IMR-90 (cell line): ENCODE data around the gene PAWR. TPM values are rescaled to one million over a fixed set of nuclear protein-coding genes. Genes with fewer than 3 reads are reported as not detected.

Experiments
- ATAC-seq: fragments of 200-7000 bp; cut with Tn5 transposase; 2 replicates; pipeline ENCODE4 v1.9.1; 2020; ENCODE audit warnings: low read depth, mild to moderate bottlenecking, moderate library complexity
- BruUV-seq: library from RNA; stranded (reverse); fragments of 400-500 nt; replicated peaks from 2 replicates; lab custom pipeline; 2021; lab: Mats Ljungman, UMichigan
- CTCF ChIA-PET: fragments of 300-600 bp; formaldehyde crosslinking; extraction: SDS; loops from one replicate; lab custom pipeline; 2021; ENCODE audit warnings: antibody characterized with exemption; lab: Yijun Ruan, JAX
- POLR2A ChIA-PET: fragments of 300-600 bp; sonication (Branson Sonifier 250); formaldehyde crosslinking; loops from one replicate; lab custom pipeline; 2022; ENCODE audit warnings: antibody characterized with exemption; ENCODE audit not compliant: unreplicated experiment; lab: Charles Lee
- DNase-seq: peaks from one replicate; pipeline ENCODE4 v3.0.0; 2013
- H2AFZ ChIP-seq: replicated peaks from 2 replicates; pipeline ENCODE3; 2013; ENCODE audit warnings: low read length, mild to moderate bottlenecking; ENCODE audit not compliant: poor library complexity
- H2AK5ac ChIP-seq: 2 replicates; pipeline ENCODE4 v1.6.1; 2013; ENCODE audit warnings: low read depth, low read length, inconsistent platforms
- H2AK9ac ChIP-seq: replicated peaks from 2 replicates; pipeline ENCODE3; 2013; ENCODE audit warnings: mild to moderate bottlenecking, low read depth, low read length, moderate library complexity; ENCODE audit not compliant: poor library complexity
- H2BK120ac ChIP-seq: 2 replicates; pipeline ENCODE4 v1.6.1; 2013; ENCODE audit warnings: low read depth, low read length, inconsistent platforms
- H2BK15ac ChIP-seq: 3 replicates; pipeline ENCODE4 v1.6.1; 2013; ENCODE audit warnings: low read depth, low read length, inconsistent platforms
- H2BK20ac ChIP-seq: 2 replicates; pipeline ENCODE4 v1.6.1; 2013; ENCODE audit warnings: low read depth, mild to moderate bottlenecking, inconsistent platforms, low read length, moderate library complexity
- H2BK5ac ChIP-seq: 2 replicates; pipeline ENCODE4 v1.6.1; 2013; ENCODE audit warnings: mild to moderate bottlenecking, low read depth, low read length, inconsistent platforms; ENCODE audit not compliant: poor library complexity, severe bottlenecking
- H3K14ac ChIP-seq: replicated peaks from 2 replicates; pipeline ENCODE4 v1.6.1; 2013; ENCODE audit warnings: low read depth, low read length, inconsistent platforms
- H3K18ac ChIP-seq: 2 replicates; pipeline ENCODE4 v1.6.1; 2013; ENCODE audit warnings: low read depth, low read length, control low read depth
- H3K23ac ChIP-seq: 2 replicates; pipeline ENCODE4 v1.6.1; 2013; ENCODE audit warnings: low read depth, low read length, inconsistent platforms
- H3K27ac ChIP-seq: 2 replicates; pipeline ENCODE4 v1.5.1; 2013; ENCODE audit warnings: mild to moderate bottlenecking, control low read depth, low read length; ENCODE audit not compliant: insufficient read depth
- H3K27me3 ChIP-seq: 2 replicates; pipeline ENCODE4 v1.6.1; 2013; ENCODE audit warnings: low read length; ENCODE audit not compliant: control insufficient read depth, insufficient read depth
- H3K36me3 ChIP-seq: 2 replicates; pipeline ENCODE4 v1.6.1; 2013; ENCODE audit warnings: low read length, mixed read lengths; ENCODE audit not compliant: control insufficient read depth, insufficient read depth
- H3K4ac ChIP-seq: 2 replicates; pipeline ENCODE4 v1.6.1; 2013; ENCODE audit warnings: low read depth, low read length, inconsistent platforms
- H3K4me1 ChIP-seq: 2 replicates; pipeline ENCODE4 v1.6.1; 2013; ENCODE audit warnings: low read length, mixed read lengths; ENCODE audit not compliant: control insufficient read depth, insufficient read depth
- H3K4me2 ChIP-seq: 2 replicates; pipeline ENCODE4 v1.6.1; 2013; ENCODE audit warnings: low read depth, mild to moderate bottlenecking, control low read depth, low read length, moderate library complexity
- H3K4me3 ChIP-seq: 2 replicates; pipeline ENCODE4 v1.5.1; 2013; ENCODE audit warnings: low read depth, mild to moderate bottlenecking, control low read depth, low read length, moderate library complexity; ENCODE audit not compliant: insufficient read depth
- H3K56ac ChIP-seq: 2 replicates; pipeline ENCODE4 v1.6.1; 2013; ENCODE audit warnings: low read length, inconsistent platforms; ENCODE audit not compliant: insufficient read depth; ENCODE audit errors: extremely low read depth
- H3K79me1 ChIP-seq, 2 experiments: 2 replicates each; pipeline ENCODE4 v1.6.1; 2013; ENCODE audit warnings: low read length in 2 of 2, inconsistent platforms in 1 of 2, low read depth in 1 of 2
- H3K9ac ChIP-seq: 2 replicates; pipeline ENCODE4 v1.6.1; 2013; ENCODE audit warnings: low read depth, low read length, control low read depth
- H3K9me1 ChIP-seq: 2 replicates; pipeline ENCODE4 v1.6.1; 2013; ENCODE audit warnings: low read length, inconsistent platforms; ENCODE audit not compliant: insufficient read depth
- H3K9me3 ChIP-seq: 2 replicates; pipeline ENCODE4 v1.6.1; 2013; ENCODE audit warnings: low read length; ENCODE audit not compliant: control insufficient read depth, insufficient read depth
- H4K20me1 ChIP-seq: 2 replicates; pipeline ENCODE4 v1.6.1; 2013; ENCODE audit warnings: low read length, inconsistent platforms; ENCODE audit not compliant: insufficient read depth
- H4K5ac ChIP-seq: 2 replicates; pipeline ENCODE4 v1.6.1; 2013; ENCODE audit warnings: mild to moderate bottlenecking, low read depth, low read length, control low read depth
- H4K8ac ChIP-seq, 2 experiments: 2 replicates each; pipeline ENCODE4 v1.6.1; 2013; ENCODE audit warnings: low read depth in 2 of 2, low read length in 2 of 2, control low read depth in 1 of 2, inconsistent platforms in 1 of 2
- H4K91ac ChIP-seq: 2 replicates; pipeline ENCODE4 v1.6.1; 2013; ENCODE audit warnings: low read depth, low read length, inconsistent platforms; ENCODE audit not compliant: insufficient read depth
- BHLHE40 ChIP-seq: fragments of 150-350 bp; IDR thresholded peaks from 2 replicates; pipeline ENCODE4 v1.6.1; 2016; ENCODE audit warnings: mild to moderate bottlenecking, low read depth, low read length
- CEBPB ChIP-seq: IDR thresholded peaks from 2 replicates; pipeline ENCODE4 v1.6.1; 2012; ENCODE audit warnings: low read depth, low read length, improper control_type of control experiment
- CHD1 ChIP-seq: IDR thresholded peaks from 2 replicates; pipeline ENCODE4 v1.6.1; 2012; ENCODE audit warnings: low read depth, low read length, improper control_type of control experiment
- FOS ChIP-seq: fragments of 150-350 bp; IDR thresholded peaks from 2 replicates; pipeline ENCODE4 v1.6.1; 2016; ENCODE audit warnings: low read depth, low read length
- MAFK ChIP-seq: IDR thresholded peaks from 2 replicates; pipeline ENCODE4 v1.6.1; 2012; ENCODE audit warnings: low read depth, low read length, improper control_type of control experiment
- MAZ ChIP-seq: IDR thresholded peaks from 2 replicates; pipeline ENCODE4 v1.6.1; 2012; ENCODE audit warnings: low read depth, mild to moderate bottlenecking, low read length, improper control_type of control experiment, moderate library complexity, borderline replicate concordance
- MXI1 ChIP-seq: IDR thresholded peaks from 2 replicates; pipeline ENCODE4 v1.6.1; 2012; ENCODE audit warnings: low read depth, mild to moderate bottlenecking, low read length, moderate library complexity, borderline replicate concordance
- NFE2L2 ChIP-seq: fragments of 150-350 bp; IDR thresholded peaks from 2 replicates; pipeline ENCODE4 v1.6.1; 2016; ENCODE audit warnings: low read depth, mild to moderate bottlenecking, low read length
- RAD21 ChIP-seq: IDR thresholded peaks from 2 replicates; pipeline ENCODE4 v1.6.1; 2012; ENCODE audit warnings: low read length, improper control_type of control experiment
- RCOR1 ChIP-seq: IDR thresholded peaks from 2 replicates; pipeline ENCODE4 v1.6.1; 2012; ENCODE audit warnings: mild to moderate bottlenecking, low read length, improper control_type of control experiment; ENCODE audit not compliant: insufficient replicate concordance
- RFX5 ChIP-seq: IDR thresholded peaks from 2 replicates; pipeline ENCODE4 v1.8.0; 2012; ENCODE audit warnings: low read depth, mild to moderate bottlenecking, low read length, moderate library complexity
- SMC3 ChIP-seq: fragments of 150-350 bp; IDR thresholded peaks from 2 replicates; pipeline ENCODE4 v1.6.1; 2016; ENCODE audit warnings: low read depth, mild to moderate bottlenecking, antibody characterized with exemption, low read length, moderate library complexity
- WGBS, 2 experiments: methylation state at CpG; one replicate each; pipeline versions ENCODE4 v1.1.5 to v1.1.7; 2013; ENCODE audit warnings: missing lambda C conversion rate in 2 of 2; ENCODE audit not compliant: insufficient read length in 1 of 2; ENCODE audit errors: extremely low coverage in 2 of 2; 5-methylcytosine and 5-hydroxymethylcytosine counted together
- dilution Hi-C: fragments of 300-500 bp; cut with HindIII; formaldehyde crosslinking; loops from one replicate; pipeline ENCODE4 v1.14.3; 2018; ENCODE audit warnings: low sequenced_read_pairs; ENCODE audit not compliant: unreplicated experiment
- in situ Hi-C: fragments of 300-500 bp; cut with MboI; formaldehyde crosslinking; loops from 3 replicates; pipeline ENCODE4 v1.14.3; 2019; ENCODE audit warnings: low sequenced_read_pairs, inconsistent platforms, mixed read lengths
- intact Hi-C: fragments of 100-400 bp; cut with micrococcal nuclease; formaldehyde crosslinking; loops from 2 replicates; pipeline ENCODE4 v1.10.0; 2022
- polyA plus RNA-seq, 3 experiments: library from polyadenylated mRNA; depleted of rRNA; stranded (reverse); fragments of >200 nt; gene quantifications; 2 replicates each; pipeline ENCODE4 v1.2.3, GENCODE V29; 2012; ENCODE audit warnings: low replicate concordance in 1 of 3
- total RNA-seq: library from RNA; depleted of rRNA; stranded (reverse); fragments of >200 nt; gene quantifications from 2 replicates; pipeline ENCODE4 v1.2.3, GENCODE V29; 2012
- TF ChIP-seq, protein P1 (sequence below): conservative IDR thresholded peaks from 2 replicates; pipeline ENCODE4 v1.5.1; 2012; ENCODE audit warnings: mild to moderate bottlenecking, low read depth, low read length, improper control_type of control experiment
- TF ChIP-seq, protein P2 (sequence below): fragments of 150-350 bp; IDR thresholded peaks from 2 replicates; pipeline ENCODE4 v1.6.1; 2016; ENCODE audit warnings: low read depth, mild to moderate bottlenecking, low read length, moderate library complexity, borderline replicate concordance
- TF ChIP-seq, protein P3 (sequence below): fragments of 150-350 bp; IDR thresholded peaks from 2 replicates; pipeline ENCODE4 v1.6.1; 2017; ENCODE audit warnings: mild to moderate bottlenecking, antibody characterized with exemption, low read length, low read depth

PAWR gene
- total and polyA plus RNA-seq, 2 of the 4 experiments (the other 2 are of a cell fraction) = 13.2 to 13.6 TPM

DNA sequence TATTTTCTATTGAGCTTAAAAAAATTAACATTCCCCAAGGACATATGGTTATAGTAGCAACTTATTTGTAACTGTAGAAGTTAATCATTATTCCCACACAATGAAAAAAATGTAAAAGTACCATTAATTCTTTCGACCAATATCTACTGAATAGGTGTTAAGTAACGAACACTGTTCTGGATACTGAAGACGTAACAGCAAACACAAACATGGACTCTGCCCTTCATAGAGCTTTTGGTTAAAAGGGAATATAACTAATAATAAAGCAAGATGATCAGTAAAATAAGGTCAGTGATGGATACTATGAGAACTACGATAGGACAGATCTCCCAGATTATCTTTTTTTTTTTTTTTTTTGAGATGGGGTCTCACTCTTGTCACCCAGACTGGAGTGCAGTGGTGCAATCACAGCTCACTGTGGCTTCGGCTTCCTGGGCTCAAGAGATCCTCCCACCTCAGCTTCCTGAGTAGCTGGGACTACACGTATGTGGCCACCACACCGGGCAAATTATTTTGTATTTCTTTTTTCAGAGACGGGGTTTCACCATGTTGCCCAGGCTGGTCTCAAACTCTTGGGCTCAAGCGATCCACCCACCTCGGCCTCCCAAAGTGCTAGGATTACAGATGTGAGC lies 93.9 kb downstream of the PAWR start:
- Histone ChIP-seq H3K36me3 (no peaks in the 10 kb centered on the region; the same call in 1 of the 2 replicates), H3K4ac (no peak overlapping the region; the same call in 1 of the 2 replicates), H2BK20ac (no peak overlapping the region), H3K23ac (no peak overlapping the region), H3K27ac (no peak overlapping the region), H4K20me1 (no peaks in the 10 kb centered on the region), H4K91ac (no peak overlapping the region), H3K27me3 (no peaks in the 10 kb centered on the region), H3K79me1 (peaks cover 15 to 26% of the 10 kb centered on the region in 2 experiments), H4K8ac (no peak overlapping the region), H2AK9ac (no peak overlapping the region), H4K5ac (no peak overlapping the region), H3K9me1 (peaks cover 3% of the 10 kb centered on the region; the same call in 1 of the 2 replicates), H3K4me2 (no peak overlapping the region), H3K14ac (no peak overlapping the region), H3K4me3 (no peak overlapping the region), H2BK120ac (no peak overlapping the region), H3K9ac (no peak overlapping the region), H2BK15ac (no peak overlapping the region), H3K9me3 (no peaks in the 10 kb centered on the region), H2AFZ (no peak overlapping the region), H3K56ac (no peak overlapping the region), H3K4me1 (peaks cover 6% of the 10 kb centered on the region), H2BK5ac (no peak overlapping the region), H3K18ac (no peak overlapping the region), H2AK5ac (no peak overlapping the region)
- DNase-seq (no peak), ATAC-seq (no peak)
- ChIA-PET CTCF (no interaction called here), POLR2A (no interaction called here)
- dilution Hi-C loops = no loop called here
- no TSS peak for BruUV-seq
- in situ Hi-C loops = no loop called here
- intact Hi-C loops = no loop called here
- WGBS, 2 experiments = 100% methylated on average over 3 of the region's 10 CpGs; no CpG with 5 or more reads in 1 of the 2 experiments
- no peak for TF ChIP-seq MXI1
- TF ChIP-seq, protein P1, sequence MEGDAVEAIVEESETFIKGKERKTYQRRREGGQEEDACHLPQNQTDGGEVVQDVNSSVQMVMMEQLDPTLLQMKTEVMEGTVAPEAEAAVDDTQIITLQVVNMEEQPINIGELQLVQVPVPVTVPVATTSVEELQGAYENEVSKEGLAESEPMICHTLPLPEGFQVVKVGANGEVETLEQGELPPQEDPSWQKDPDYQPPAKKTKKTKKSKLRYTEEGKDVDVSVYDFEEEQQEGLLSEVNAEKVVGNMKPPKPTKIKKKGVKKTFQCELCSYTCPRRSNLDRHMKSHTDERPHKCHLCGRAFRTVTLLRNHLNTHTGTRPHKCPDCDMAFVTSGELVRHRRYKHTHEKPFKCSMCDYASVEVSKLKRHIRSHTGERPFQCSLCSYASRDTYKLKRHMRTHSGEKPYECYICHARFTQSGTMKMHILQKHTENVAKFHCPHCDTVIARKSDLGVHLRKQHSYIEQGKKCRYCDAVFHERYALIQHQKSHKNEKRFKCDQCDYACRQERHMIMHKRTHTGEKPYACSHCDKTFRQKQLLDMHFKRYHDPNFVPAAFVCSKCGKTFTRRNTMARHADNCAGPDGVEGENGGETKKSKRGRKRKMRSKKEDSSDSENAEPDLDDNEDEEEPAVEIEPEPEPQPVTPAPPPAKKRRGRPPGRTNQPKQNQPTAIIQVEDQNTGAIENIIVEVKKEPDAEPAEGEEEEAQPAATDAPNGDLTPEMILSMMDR = no peak
- TF ChIP-seq RFX5 = no peak
- no peak for TF ChIP-seq MAFK
- TF ChIP-seq BHLHE40 = no peak
- no peak for TF ChIP-seq CHD1
- TF ChIP-seq, protein P2, sequence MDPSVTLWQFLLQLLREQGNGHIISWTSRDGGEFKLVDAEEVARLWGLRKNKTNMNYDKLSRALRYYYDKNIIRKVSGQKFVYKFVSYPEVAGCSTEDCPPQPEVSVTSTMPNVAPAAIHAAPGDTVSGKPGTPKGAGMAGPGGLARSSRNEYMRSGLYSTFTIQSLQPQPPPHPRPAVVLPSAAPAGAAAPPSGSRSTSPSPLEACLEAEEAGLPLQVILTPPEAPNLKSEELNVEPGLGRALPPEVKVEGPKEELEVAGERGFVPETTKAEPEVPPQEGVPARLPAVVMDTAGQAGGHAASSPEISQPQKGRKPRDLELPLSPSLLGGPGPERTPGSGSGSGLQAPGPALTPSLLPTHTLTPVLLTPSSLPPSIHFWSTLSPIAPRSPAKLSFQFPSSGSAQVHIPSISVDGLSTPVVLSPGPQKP = no peak
- TF ChIP-seq SMC3 = no peak
- no peak for TF ChIP-seq MAZ
- TF ChIP-seq, protein P3, sequence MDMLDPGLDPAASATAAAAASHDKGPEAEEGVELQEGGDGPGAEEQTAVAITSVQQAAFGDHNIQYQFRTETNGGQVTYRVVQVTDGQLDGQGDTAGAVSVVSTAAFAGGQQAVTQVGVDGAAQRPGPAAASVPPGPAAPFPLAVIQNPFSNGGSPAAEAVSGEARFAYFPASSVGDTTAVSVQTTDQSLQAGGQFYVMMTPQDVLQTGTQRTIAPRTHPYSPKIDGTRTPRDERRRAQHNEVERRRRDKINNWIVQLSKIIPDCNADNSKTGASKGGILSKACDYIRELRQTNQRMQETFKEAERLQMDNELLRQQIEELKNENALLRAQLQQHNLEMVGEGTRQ = no peak
- TF ChIP-seq RCOR1 = no peak
- TF ChIP-seq RAD21 = no peak
- no peak for TF ChIP-seq FOS
- no peak for TF ChIP-seq CEBPB
- TF ChIP-seq NFE2L2 = no peak
